Right renal pelvis (tissue), 4 donors: ENCODE measurements around the gene PITPNM3. TPM values are rescaled to one million over a fixed set of nuclear protein-coding genes. Genes with fewer than 3 reads are reported as not detected.
A peak's percentile ranks its signal among the peaks of the same experiment; 100 is the strongest.

Source experiments
- DNase-seq, 4 donors: peaks; one replicate each; pipeline ENCODE4 v3.0.0-alpha.2; 2013; ENCODE audit warnings: low read depth in 4 of 4, low spot score in 3 of 4, missing footprints in 1 of 4
- polyA plus RNA-seq, 4 donors: library from polyadenylated mRNA; unstranded; fragments of 120-200 nt; gene quantifications; one replicate each; pipeline ENCODE4 v1.2.1, GENCODE V29; 2013; ENCODE audit not compliant: insufficient read length in 4 of 4

PITPNM3 gene
- polyA plus RNA-seq, 4 donors, result 8.0 to 11.2 (median 9.1) TPM

GRCh38 chr17:6422654-6423241, 133.6 kb downstream of the PITPNM3 start:
- no peak for DNase-seq

- peak in 3 of 4 donors; percentile 44 to 58 (median 57) for DNase-seq
These were observed 134.4 kb downstream of the PITPNM3 start for GRCh38 chr17:6421700-6422604.

- no peak for DNase-seq
These were observed 136.1 kb downstream of the PITPNM3 start for GRCh38 chr17:6420173-6420641.

- DNase-seq, result no peak
These were observed 140.7 kb downstream of the PITPNM3 start for GRCh38 chr17:6415616-6416015.

GRCh38 chr17:6413065-6413464, 143.3 kb downstream of the PITPNM3 start:
- no peak for DNase-seq

- DNase-seq, result no peak
These were observed 147.6 kb downstream of the PITPNM3 start for GRCh38 chr17:6408735-6409134.

- no peak for DNase-seq
These were observed 148.1 kb downstream of the PITPNM3 start for GRCh38 chr17:6408276-6408675.

GRCh38 chr17:6402258-6402657, 154.1 kb downstream of the PITPNM3 start:
- no peak for DNase-seq

Other genes with a start within 250 kb of the PITPNM3 start
- under 1 TPM in 1 of 4 donors, not detected in 3; 0.10 TPM for gene AIPL1, start 121.4 kb downstream of the PITPNM3 start, polyA plus RNA-seq
- gene PIMREG, start 112.1 kb downstream of the PITPNM3 start, polyA plus RNA-seq, result 10 to 100 TPM; 21.0 to 26.1 (median 23.6) TPM
- gene KIAA0753, start 84.2 kb upstream of the PITPNM3 start, polyA plus RNA-seq, result 10 to 100 TPM; 32.4 to 39.3 (median 37.6) TPM
- 100 to 1,000 TPM in 1 of 4 donors, 10 to 100 TPM in 3; 81.8 to 101 (median 88.0) TPM for gene TXNDC17, start 84.5 kb upstream of the PITPNM3 start, polyA plus RNA-seq
- 10 to 100 TPM; 24.8 to 28.1 (median 26.3) TPM for gene MED31, start 95.0 kb upstream of the PITPNM3 start, polyA plus RNA-seq
- gene C17orf100, start 95.2 kb upstream of the PITPNM3 start, polyA plus RNA-seq, result 10 to 100 TPM in 3 of 4 donors, 1 to 10 TPM in 1; 9.0 to 12.5 (median 11.3) TPM
- 1 to 10 TPM; 1.0 to 5.2 (median 2.8) TPM for gene SLC13A5, start 156.8 kb upstream of the PITPNM3 start, polyA plus RNA-seq
- gene XAF1, start 199.5 kb upstream of the PITPNM3 start, polyA plus RNA-seq, result 10 to 100 TPM in 1 of 4 donors, 1 to 10 TPM in 3; 4.0 to 12.0 (median 8.2) TPM
- under 1 TPM; 0.10 to 0.32 (median 0.12) TPM for gene FBXO39, start 219.7 kb upstream of the PITPNM3 start, polyA plus RNA-seq